ENCODE results near the gene OBSCN.
"Not testable (repeated sequence)": the region's sequence is repeated elsewhere in the genome, so short reads cannot be mapped to it uniquely, and the experiment has no call there.

OBSCN gene

GRCh38 chr1:228246216-228246900 is 38.5 kb downstream of the OBSCN start:
- no peak overlapping the region for H3K27ac ChIP-seq
- no peak overlapping the region for H3K4me3 ChIP-seq (ENCODE audit: low read depth, low read length)
- in situ Hi-C loops (cut with HindIII; ENCODE audit: low pct_ligation_motif_present, low sequenced_read_pairs), result no loop called here
- DNase-seq, result no peak
- H3K36me3 ChIP-seq (replicated peaks), result no peaks in the 10 kb centered on the region
- H3K27me3 ChIP-seq (replicated peaks), result no peaks in the 10 kb centered on the region
- no peak for TF ChIP-seq CTCF (IDR thresholded peaks at IDR 0.05; ENCODE audit: low read depth, low read length, missing control alignments)

GRCh38 chr1:228249513-228250305 is 41.9 kb downstream of the OBSCN start:
- TF ChIP-seq CTCF (IDR thresholded peaks at IDR 0.05; ENCODE audit: low read depth, low read length, missing control alignments), result no peak
- no peaks in the 10 kb centered on the region for H3K27me3 ChIP-seq (replicated peaks)
- in situ Hi-C loops (cut with HindIII; ENCODE audit: low pct_ligation_motif_present, low sequenced_read_pairs), result no loop called here
- DNase-seq, result no peak
- H3K4me3 ChIP-seq (ENCODE audit: low read depth, low read length), result no peak overlapping the region
- H3K27ac ChIP-seq, result no peak overlapping the region
- H3K36me3 ChIP-seq (replicated peaks), result no peaks in the 10 kb centered on the region

- in situ Hi-C loops (cut with HindIII; ENCODE audit: low pct_ligation_motif_present, low sequenced_read_pairs); H3K27ac ChIP-seq: not testable (repeated sequence)
These were observed 44.6 kb downstream of the OBSCN start for GRCh38 chr1:228252476-228252875.

GRCh38 chr1:228256626-228257375 is 49.0 kb downstream of the OBSCN start:
- no peak overlapping the region for H3K27ac ChIP-seq
- H3K27me3 ChIP-seq (replicated peaks), result no peaks in the 10 kb centered on the region
- in situ Hi-C loops (cut with HindIII; ENCODE audit: low pct_ligation_motif_present, low sequenced_read_pairs), result no loop called here
- TF ChIP-seq CTCF (IDR thresholded peaks at IDR 0.05; ENCODE audit: low read depth, low read length, missing control alignments), result no peak
- no peaks in the 10 kb centered on the region for H3K36me3 ChIP-seq (replicated peaks)
- no peak overlapping the region for H3K4me3 ChIP-seq (ENCODE audit: low read depth, low read length)
- no peak for DNase-seq

More at GRCh38 chr1:228252476-228252875, 44.6 kb downstream of the OBSCN start:
- H3K27me3 ChIP-seq (replicated peaks); H3K4me3 ChIP-seq (ENCODE audit: low read depth, low read length); DNase-seq; H3K36me3 ChIP-seq (replicated peaks): not testable (repeated sequence)

GRCh38 chr1:228258486-228258885 is 50.6 kb downstream of the OBSCN start:
- DNase-seq, result no peak
- no peak for TF ChIP-seq CTCF (IDR thresholded peaks at IDR 0.05; ENCODE audit: low read depth, low read length, missing control alignments)
- H3K4me3 ChIP-seq (ENCODE audit: low read depth, low read length), result no peak overlapping the region
- no peaks in the 10 kb centered on the region for H3K36me3 ChIP-seq (replicated peaks)
- H3K27me3 ChIP-seq (replicated peaks), result no peaks in the 10 kb centered on the region
- no peak overlapping the region for H3K27ac ChIP-seq
- in situ Hi-C loops (cut with HindIII; ENCODE audit: low pct_ligation_motif_present, low sequenced_read_pairs), result no loop called here

GRCh38 chr1:228259368-228259894 is 51.6 kb downstream of the OBSCN start:
- TF ChIP-seq CTCF (IDR thresholded peaks at IDR 0.05; ENCODE audit: low read depth, low read length, missing control alignments), result no peak

More at GRCh38 chr1:228259368-228259894, 51.6 kb downstream of the OBSCN start:
- H3K4me3 ChIP-seq (ENCODE audit: low read depth, low read length), result no peak overlapping the region
- in situ Hi-C loops (cut with HindIII; ENCODE audit: low pct_ligation_motif_present, low sequenced_read_pairs), result no loop called here
- no peaks in the 10 kb centered on the region for H3K27me3 ChIP-seq (replicated peaks)
- DNase-seq, result no peak
- H3K36me3 ChIP-seq (replicated peaks), result no peaks in the 10 kb centered on the region
- H3K27ac ChIP-seq, result no peak overlapping the region
